AG04449 (cell line): ENCODE measurements around the gene LRIG2.

Experiments used
- CTCF ChIA-PET: fragments of 350-600 bp; formaldehyde crosslinking; extraction: SDS; loops from one replicate; lab custom pipeline; 2021; ENCODE audit warnings: antibody characterized with exemption; lab: Yijun Ruan, JAX
- POLR2A ChIA-PET: fragments of 400-600, 350-600 bp; formaldehyde crosslinking; extraction: SDS; loops from one replicate; lab custom pipeline; 2020; ENCODE audit warnings: antibody characterized with exemption, inconsistent platforms; lab: Yijun Ruan, JAX
- DNase-seq: peaks from one replicate; pipeline ENCODE4 v3.0.0-alpha.2; 2010; ENCODE audit warnings: low read depth, low spot score
- H3K4me3 ChIP-seq: 2 replicates; pipeline ENCODE4 v1.5.1; 2011; ENCODE audit warnings: low read depth, mild to moderate bottlenecking, control low read depth, low read length
- TF ChIP-seq, protein P1 (sequence below): IDR thresholded peaks from one replicate; pipeline ENCODE4 v1.5.1; 2011; ENCODE audit warnings: mild to moderate bottlenecking, moderate library complexity, low read length, control low read depth, inconsistent platforms; ENCODE audit not compliant: insufficient read depth; ENCODE audit errors: missing control alignments

Gene LRIG2

DNA sequence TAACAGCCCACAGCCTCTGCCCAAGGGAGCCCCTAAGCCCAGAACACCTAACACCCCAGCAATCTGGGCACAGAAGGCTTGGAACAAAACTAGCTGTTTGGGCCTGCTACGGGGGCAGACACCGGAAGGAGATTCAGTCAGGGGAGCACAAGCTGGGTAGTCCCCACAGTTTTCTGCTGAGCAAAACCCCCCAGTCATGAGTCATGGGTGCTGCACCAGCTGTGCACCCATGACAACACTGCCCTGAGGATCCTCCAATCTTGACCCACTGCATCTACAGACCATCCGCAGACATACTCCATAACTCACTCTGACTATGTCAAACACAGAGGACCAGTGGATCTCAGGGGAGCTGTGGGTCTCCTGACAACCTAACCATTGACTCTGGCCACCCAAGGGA, 105.1 kb downstream of the LRIG2 start:
- ChIA-PET POLR2A (no interaction called here), CTCF (interaction anchor here (2.1 kb wide), 1 partner anchor 19 kb away, joined by 5 read pairs; no protein-coding TSS in a partner anchor)
- TF ChIP-seq, protein P1, sequence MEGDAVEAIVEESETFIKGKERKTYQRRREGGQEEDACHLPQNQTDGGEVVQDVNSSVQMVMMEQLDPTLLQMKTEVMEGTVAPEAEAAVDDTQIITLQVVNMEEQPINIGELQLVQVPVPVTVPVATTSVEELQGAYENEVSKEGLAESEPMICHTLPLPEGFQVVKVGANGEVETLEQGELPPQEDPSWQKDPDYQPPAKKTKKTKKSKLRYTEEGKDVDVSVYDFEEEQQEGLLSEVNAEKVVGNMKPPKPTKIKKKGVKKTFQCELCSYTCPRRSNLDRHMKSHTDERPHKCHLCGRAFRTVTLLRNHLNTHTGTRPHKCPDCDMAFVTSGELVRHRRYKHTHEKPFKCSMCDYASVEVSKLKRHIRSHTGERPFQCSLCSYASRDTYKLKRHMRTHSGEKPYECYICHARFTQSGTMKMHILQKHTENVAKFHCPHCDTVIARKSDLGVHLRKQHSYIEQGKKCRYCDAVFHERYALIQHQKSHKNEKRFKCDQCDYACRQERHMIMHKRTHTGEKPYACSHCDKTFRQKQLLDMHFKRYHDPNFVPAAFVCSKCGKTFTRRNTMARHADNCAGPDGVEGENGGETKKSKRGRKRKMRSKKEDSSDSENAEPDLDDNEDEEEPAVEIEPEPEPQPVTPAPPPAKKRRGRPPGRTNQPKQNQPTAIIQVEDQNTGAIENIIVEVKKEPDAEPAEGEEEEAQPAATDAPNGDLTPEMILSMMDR = no peak
- no peak overlapping the region for H3K4me3 ChIP-seq
- no peak for DNase-seq

DNA sequence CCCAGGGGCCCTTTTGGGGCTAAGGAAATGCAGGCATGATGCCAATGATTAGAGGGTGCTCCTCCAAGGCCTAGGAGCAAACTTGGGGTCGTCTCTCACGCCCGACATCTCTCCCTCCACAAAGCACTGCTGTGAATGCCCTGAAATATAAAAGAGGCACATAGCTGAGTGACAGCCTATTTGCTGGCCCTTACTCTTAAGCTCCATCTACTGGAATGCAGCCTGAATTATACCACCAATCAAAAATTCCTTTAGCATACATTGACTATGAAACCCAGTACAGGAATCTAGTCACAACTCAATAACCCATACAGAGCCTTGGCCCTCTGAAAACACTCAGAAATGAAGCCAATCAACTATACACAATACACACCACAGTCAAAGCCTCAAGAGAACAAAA, 105.5 kb downstream of the LRIG2 start:
- no peak overlapping the region for H3K4me3 ChIP-seq
- DNase-seq = no peak
- POLR2A ChIA-PET = no interaction called here
- CTCF ChIA-PET = interaction anchor here (1.1 to 2.1 kb wide), 2 partner anchors 19 to 37 kb away, joined by 3 to 5 read pairs; no protein-coding TSS in a partner anchor
- TF ChIP-seq, protein P1 = peak; percentile 8
